ENCODE measurements around the gene IL37. TPM values are rescaled to one million over a fixed set of nuclear protein-coding genes. Genes with fewer than 3 reads are reported as not detected.
"Not testable (repeated sequence)": the region's sequence is repeated elsewhere in the genome, so short reads cannot be mapped to it uniquely, and the experiment has no call there.

IL37 gene
- total and polyA plus RNA-seq, 10 donors: not detected

DNA sequence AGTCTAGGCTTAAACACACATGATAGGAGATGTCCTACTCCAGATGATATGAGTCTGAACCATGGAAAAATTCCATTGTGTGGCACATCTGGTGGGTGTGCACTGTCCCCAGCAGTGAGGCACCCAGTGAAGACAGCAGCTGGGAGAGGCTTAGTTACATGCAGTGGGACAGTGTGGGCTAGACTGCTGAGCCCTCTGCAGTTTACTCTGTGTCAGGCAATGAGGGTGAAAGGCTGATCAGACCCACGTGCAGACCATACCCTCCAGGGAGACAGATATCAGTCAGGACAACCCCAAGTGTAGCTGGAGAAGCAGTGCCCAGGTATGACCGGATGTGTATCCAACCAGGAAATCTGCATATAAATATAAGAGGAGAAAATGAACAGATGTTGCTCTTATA lies 13.4 kb downstream of the IL37 start:
- no peaks in the 10 kb centered on the region for H3K4me1 ChIP-seq
- no peaks in the 10 kb centered on the region for H3K36me3 ChIP-seq
- H3K27me3 ChIP-seq (replicated peaks in 1 of 7): peaks cover 0 to 6% (median 0%) of the 10 kb centered on the region in 7 donors
- TF ChIP-seq POLR2A (IDR thresholded peaks at IDR 0.05) (no peak), POLR2AphosphoS5 (IDR thresholded peaks at IDR 0.05) (no peak)
- H3K27ac ChIP-seq: no peak overlapping the region
- H3K9me3 ChIP-seq: peaks cover 0 to 6% (median 0%) of the 10 kb centered on the region in 8 donors
- H3K4me3 ChIP-seq: no peak overlapping the region
- DNase-seq: no peak
- intact Hi-C loops (cut with DNase I; ENCODE audit: low total_unique reads): no loop called here
- WGBS, 5 donors: 27 to 36% (median 31%) methylated on average over 2 of the region's 2 CpGs

GRCh38 chr2:112924821-112925220 lies 13.9 kb downstream of the IL37 start:
- Histone ChIP-seq H3K27me3 (replicated peaks in 1 of 7) (peaks cover 0 to 6% (median 0%) of the 10 kb centered on the region in 7 donors), H3K4me1 (no peaks in the 10 kb centered on the region), H3K4me3 (no peak overlapping the region), H3K36me3 (no peaks in the 10 kb centered on the region), H3K9me3 (peaks cover 0 to under 1% (median 0%) of the 10 kb centered on the region in 8 donors), H3K27ac (no peak overlapping the region)
- 69 to 77% (median 75%) methylated on average over 3 of the region's 3 CpGs for WGBS, 5 donors
- no peak for DNase-seq
- TF ChIP-seq POLR2A (IDR thresholded peaks at IDR 0.05): no peak
- TF ChIP-seq, protein P1, sequence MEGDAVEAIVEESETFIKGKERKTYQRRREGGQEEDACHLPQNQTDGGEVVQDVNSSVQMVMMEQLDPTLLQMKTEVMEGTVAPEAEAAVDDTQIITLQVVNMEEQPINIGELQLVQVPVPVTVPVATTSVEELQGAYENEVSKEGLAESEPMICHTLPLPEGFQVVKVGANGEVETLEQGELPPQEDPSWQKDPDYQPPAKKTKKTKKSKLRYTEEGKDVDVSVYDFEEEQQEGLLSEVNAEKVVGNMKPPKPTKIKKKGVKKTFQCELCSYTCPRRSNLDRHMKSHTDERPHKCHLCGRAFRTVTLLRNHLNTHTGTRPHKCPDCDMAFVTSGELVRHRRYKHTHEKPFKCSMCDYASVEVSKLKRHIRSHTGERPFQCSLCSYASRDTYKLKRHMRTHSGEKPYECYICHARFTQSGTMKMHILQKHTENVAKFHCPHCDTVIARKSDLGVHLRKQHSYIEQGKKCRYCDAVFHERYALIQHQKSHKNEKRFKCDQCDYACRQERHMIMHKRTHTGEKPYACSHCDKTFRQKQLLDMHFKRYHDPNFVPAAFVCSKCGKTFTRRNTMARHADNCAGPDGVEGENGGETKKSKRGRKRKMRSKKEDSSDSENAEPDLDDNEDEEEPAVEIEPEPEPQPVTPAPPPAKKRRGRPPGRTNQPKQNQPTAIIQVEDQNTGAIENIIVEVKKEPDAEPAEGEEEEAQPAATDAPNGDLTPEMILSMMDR (IDR thresholded peaks at IDR 0.05 in 8 of 11, conservative IDR thresholded peaks at IDR 0.05 in 3 of 11): no peak
- no peak for TF ChIP-seq POLR2AphosphoS5 (IDR thresholded peaks at IDR 0.05)
- intact Hi-C loops (cut with DNase I; ENCODE audit: low total_unique reads): no loop called here

DNA sequence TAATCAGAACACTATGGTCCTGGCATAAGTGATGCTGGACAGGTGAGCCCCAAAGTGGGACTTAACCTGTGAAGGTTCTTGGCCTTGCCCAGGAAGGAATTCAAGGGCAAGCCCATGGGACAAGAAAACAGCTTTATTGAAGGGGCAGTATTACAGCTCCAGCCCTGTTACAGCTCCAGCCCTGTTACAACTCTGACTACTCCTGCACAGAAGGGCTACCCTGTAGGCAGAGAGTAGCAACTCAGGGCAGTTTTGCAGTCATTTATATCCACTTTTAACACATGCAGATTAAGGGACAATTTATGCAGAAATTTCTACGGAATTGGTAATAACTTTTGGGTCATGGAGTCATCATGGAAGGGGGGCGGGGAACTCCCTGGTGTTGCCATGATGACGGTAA lies 15.7 kb downstream of the IL37 start:
- Histone ChIP-seq H3K27me3 (replicated peaks in 1 of 7) (peaks cover 0 to 6% (median 0%) of the 10 kb centered on the region in 7 donors), H3K4me1 (no peaks in the 10 kb centered on the region), H3K4me3 (no peak overlapping the region), H3K36me3 (no peaks in the 10 kb centered on the region), H3K27ac (no peak overlapping the region), H3K9me3 (no peaks in the 10 kb centered on the region)
- WGBS, 5 donors: 89 to 95% (median 93%) methylated on average over 3 of the region's 3 CpGs
- no peak for TF ChIP-seq POLR2AphosphoS5 (IDR thresholded peaks at IDR 0.05)
- TF ChIP-seq POLR2A (IDR thresholded peaks at IDR 0.05): no peak
- TF ChIP-seq, protein P1 (IDR thresholded peaks at IDR 0.05 in 8 of 11, conservative IDR thresholded peaks at IDR 0.05 in 3 of 11): no peak
- intact Hi-C loops (cut with DNase I; ENCODE audit: low total_unique reads): no loop called here
- no peak for DNase-seq

DNA sequence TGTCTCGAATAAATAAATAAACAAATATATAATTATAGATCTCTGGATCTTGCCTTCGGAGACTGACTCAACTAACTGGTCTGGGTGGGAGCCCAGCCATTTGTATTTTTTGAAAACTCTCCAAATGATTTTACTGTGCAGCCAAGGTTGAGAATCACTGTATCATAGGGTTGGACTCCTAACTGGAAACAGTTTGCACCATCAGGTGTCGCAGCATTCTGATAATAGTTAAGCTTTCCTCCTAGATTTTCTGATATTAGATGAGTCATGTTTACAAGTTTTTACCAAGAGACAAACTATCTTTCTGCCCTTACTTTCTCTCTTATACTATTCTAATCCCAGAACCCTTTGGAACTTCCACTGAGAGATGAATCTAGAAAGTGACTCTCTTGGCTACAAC lies 16.8 kb downstream of the IL37 start:
- 86 to 98% (median 89%) methylated on average over 3 of the region's 3 CpGs for WGBS, 5 donors
- Histone ChIP-seq H3K4me1 (no peaks in the 10 kb centered on the region), H3K4me3 (no peak overlapping the region), H3K27me3 (replicated peaks in 1 of 7) (peaks cover 0 to 6% (median 0%) of the 10 kb centered on the region in 7 donors), H3K36me3 (no peaks in the 10 kb centered on the region), H3K27ac (no peak overlapping the region), H3K9me3 (no peaks in the 10 kb centered on the region)
- no peak for TF ChIP-seq POLR2A (IDR thresholded peaks at IDR 0.05)
- no peak for TF ChIP-seq POLR2AphosphoS5 (IDR thresholded peaks at IDR 0.05)
- TF ChIP-seq, protein P1 (IDR thresholded peaks at IDR 0.05 in 8 of 11, conservative IDR thresholded peaks at IDR 0.05 in 3 of 11): no peak
- intact Hi-C loops (cut with DNase I; ENCODE audit: low total_unique reads): no loop called here
- no peak for DNase-seq

GRCh38 chr2:112933261-112933660 lies 22.3 kb downstream of the IL37 start:
- TF ChIP-seq, protein P1 (IDR thresholded peaks at IDR 0.05 in 8 of 11, conservative IDR thresholded peaks at IDR 0.05 in 3 of 11): no peak
- TF ChIP-seq POLR2A (IDR thresholded peaks at IDR 0.05) (no peak), POLR2AphosphoS5 (IDR thresholded peaks at IDR 0.05) (no peak)
- no peak overlapping the region for H3K27ac ChIP-seq
- DNase-seq: no peak
- H3K9me3 ChIP-seq: no peaks in the 10 kb centered on the region
- H3K36me3 ChIP-seq: no peaks in the 10 kb centered on the region
- H3K4me1 ChIP-seq: no peaks in the 10 kb centered on the region
- 92 to 96% (median 93%) methylated on average over 8 to 12 of the region's 12 CpGs for WGBS, 5 donors
- intact Hi-C loops (cut with DNase I; ENCODE audit: low total_unique reads): no loop called here
- H3K27me3 ChIP-seq (replicated peaks in 1 of 7): peaks cover 0 to 6% (median 0%) of the 10 kb centered on the region in 7 donors
- no peak overlapping the region for H3K4me3 ChIP-seq

DNA sequence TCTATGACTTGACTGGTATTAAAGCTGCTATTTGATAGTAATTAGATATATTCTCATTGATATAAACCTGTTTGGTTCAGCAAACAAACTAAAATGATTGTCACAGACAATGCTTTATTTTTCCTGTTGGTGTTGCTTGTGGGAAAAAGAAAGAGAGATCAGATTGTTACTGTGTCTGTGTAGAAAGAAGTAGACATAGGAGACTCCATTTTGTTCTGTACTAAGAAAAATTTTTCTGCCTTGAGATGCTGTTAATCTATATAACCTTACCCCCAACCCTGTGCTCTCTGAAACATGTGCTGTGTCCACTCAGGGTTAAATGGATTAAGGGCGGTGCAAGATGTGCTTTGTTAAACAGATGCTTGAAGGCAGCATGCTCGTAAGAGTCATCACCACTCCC lies 23.2 kb downstream of the IL37 start:
- H3K27me3 ChIP-seq (replicated peaks in 1 of 7); H3K9me3 ChIP-seq; H3K36me3 ChIP-seq; H3K4me1 ChIP-seq; DNase-seq; intact Hi-C loops (cut with DNase I; ENCODE audit: low total_unique reads); H3K4me3 ChIP-seq; H3K27ac ChIP-seq: not testable (repeated sequence)
- WGBS, 5 donors: 51 to 94% (median 76%) methylated on average over 2 of the region's 2 CpGs
